GM12878 (cell line): Measurements from ENCODE around the gene PRR16. TPM values are rescaled to one million over a fixed set of nuclear protein-coding genes. Genes with fewer than 3 reads are reported as not detected.

Experiments
- ATAC-seq: fragments of 200-7000 bp; cut with Tn5 transposase; 3 replicates; pipeline ENCODE4 v1.9.1; 2020; ENCODE audit warnings: mild to moderate bottlenecking, moderate library complexity
- BruUV-seq: library from RNA; stranded (reverse); fragments of 400-500 nt; replicated peaks from 2 replicates; lab custom pipeline; 2021; lab: Mats Ljungman, UMichigan
- CTCF ChIA-PET: fragments of 300-600 bp; sonication (Branson Sonifier 250); formaldehyde crosslinking; extraction: SDS; loops from one replicate; lab custom pipeline; 2021; ENCODE audit warnings: inconsistent platforms; lab: Yijun Ruan, JAX
- POLR2A ChIA-PET: fragments of 350-600 bp; formaldehyde crosslinking; extraction: SDS; loops from one replicate; lab custom pipeline; 2021; ENCODE audit warnings: inconsistent platforms; lab: Charles Lee
- RAD21 ChIA-PET: fragments of 300-600 bp; sonication (Branson Sonifier 250); formaldehyde crosslinking; loops from one replicate; lab custom pipeline; 2023; ENCODE audit warnings: antibody characterized with exemption; ENCODE audit not compliant: unreplicated experiment; lab: Charles Lee
- SMC1A ChIA-PET: fragments of 300-600 bp; sonication (Branson Sonifier 250); formaldehyde crosslinking; loops from one replicate; lab custom pipeline; 2023; ENCODE audit not compliant: unreplicated experiment, uncharacterized antibody; lab: Charles Lee
- DNase-seq: peaks from one replicate; pipeline ENCODE4 v3.0.0-alpha.2; 2011; ENCODE audit warnings: low read depth, low spot score
- FAIRE-seq: peaks from 3 replicates; lab custom pipeline; 2011; peaks lifted over from hg19 to GRCh38; lab: Jason Lieb, UNC
- H2AFZ ChIP-seq: 2 replicates; pipeline ENCODE4 v1.6.0; 2011; ENCODE audit warnings: low read depth, low read length, control low read depth; ENCODE audit not compliant: control insufficient read depth
- H3K27ac ChIP-seq: 2 replicates; pipeline ENCODE4 v1.5.1; 2011; ENCODE audit warnings: control low read depth; ENCODE audit not compliant: control insufficient read depth, insufficient read depth
- H3K27me3 ChIP-seq, 2 experiments: replicated peaks in 1 of 2; 2 replicates each; pipeline versions ENCODE4 v1.6.0 to v1.6.1; 2011; ENCODE audit warnings: low read length in 1 of 2; ENCODE audit not compliant: control insufficient read depth in 2 of 2, insufficient read depth in 2 of 2
- H3K36me3 ChIP-seq, 2 experiments: 2 replicates each; pipeline ENCODE4 v1.5.1; 2011; ENCODE audit warnings: low read length in 1 of 2; ENCODE audit not compliant: control insufficient read depth in 2 of 2, insufficient read depth in 2 of 2
- H3K4me1 ChIP-seq: 2 replicates; pipeline ENCODE4 v1.6.1; 2011; ENCODE audit warnings: mild to moderate bottlenecking, low read length, moderate library complexity, mixed read lengths; ENCODE audit not compliant: control insufficient read depth, insufficient read depth
- H3K4me2 ChIP-seq: 2 replicates; pipeline ENCODE4 v1.6.0; 2011; ENCODE audit warnings: control low read depth; ENCODE audit not compliant: control insufficient read depth, insufficient read depth
- H3K4me3 ChIP-seq: fragments of 200-600 bp; sonication (generic); 2 replicates; pipeline ENCODE4 v1.5.1; 2016
- H3K79me2 ChIP-seq: 2 replicates; pipeline ENCODE4 v1.6.0; 2011; ENCODE audit warnings: low read length; ENCODE audit not compliant: control insufficient read depth, insufficient read depth
- H3K9ac ChIP-seq: 2 replicates; pipeline ENCODE4 v1.8.0; 2011; ENCODE audit warnings: low read length, control low read depth, mixed read lengths; ENCODE audit not compliant: control insufficient read depth, insufficient read depth
- H3K9me3 ChIP-seq: replicated peaks from 3 replicates; pipeline ENCODE4 v1.5.1; 2011; ENCODE audit warnings: mild to moderate bottlenecking, low read length; ENCODE audit not compliant: control insufficient read depth, insufficient read depth
- H4K20me1 ChIP-seq: 2 replicates; pipeline ENCODE4 v1.6.0; 2011; ENCODE audit not compliant: control insufficient read depth, insufficient read depth
- CBX5 ChIP-seq: sonication (generic); IDR thresholded peaks from 2 replicates; pipeline ENCODE4 v1.6.1; 2016; ENCODE audit warnings: low read depth, moderate library complexity, mild to moderate bottlenecking, inconsistent platforms
- CHD2 ChIP-seq: IDR thresholded peaks from 2 replicates; pipeline ENCODE4 v1.6.1; 2011; ENCODE audit warnings: low read depth, low read length, improper control_type of control experiment, borderline replicate concordance
- CREM ChIP-seq: IDR thresholded peaks from 2 replicates; pipeline ENCODE4 v1.6.1; 2014; ENCODE audit warnings: antibody characterized with exemption, low read depth
- ELK1 ChIP-seq: IDR thresholded peaks from 2 replicates; pipeline ENCODE4 v1.6.1; 2012; ENCODE audit warnings: low read depth, low read length, improper control_type of control experiment
- EP300 ChIP-seq, 2 experiments: fragments of 150-350 bp in 1 of 2; IDR thresholded peaks; 2 replicates each; pipeline ENCODE4 v1.6.1; 2011 to 2012; ENCODE audit warnings: low read depth in 2 of 2, low read length in 2 of 2, borderline replicate concordance in 1 of 2, improper control_type of control experiment in 1 of 2, inconsistent platforms in 1 of 2; ENCODE audit not compliant: control insufficient read depth in 1 of 2
- FOXK2 ChIP-seq: fragments of 450-650 bp; IDR thresholded peaks from 2 replicates; pipeline ENCODE4 v1.6.1; 2017; ENCODE audit warnings: mild to moderate bottlenecking, moderate library complexity
- FOXM1 ChIP-seq: IDR thresholded peaks from 2 replicates; pipeline ENCODE4 v1.6.1; 2012; ENCODE audit warnings: low read depth, mild to moderate bottlenecking, inconsistent platforms, low read length, moderate library complexity
- IKZF1 ChIP-seq: fragments of 450-650 bp; conservative IDR thresholded peaks from 2 replicates; pipeline ENCODE4 v1.6.1; 2017; ENCODE audit warnings: antibody characterized with exemption, mild to moderate bottlenecking
- RFX5 ChIP-seq: IDR thresholded peaks from 2 replicates; pipeline ENCODE4 v1.6.1; 2011; ENCODE audit warnings: low read depth, low read length, improper control_type of control experiment
- SRF ChIP-seq, 2 experiments: IDR thresholded peaks; 2 replicates each; pipeline ENCODE4 v1.6.1; 2011; ENCODE audit warnings: low read depth in 2 of 2, low read length in 2 of 2, mild to moderate bottlenecking in 1 of 2, moderate library complexity in 1 of 2
- SUZ12 ChIP-seq: fragments of 200-600 bp; sonication (generic); IDR thresholded peaks from one replicate; pipeline ENCODE4 v1.6.1; 2018; ENCODE audit warnings: antibody characterized with exemption, mild to moderate bottlenecking; ENCODE audit not compliant: unreplicated experiment
- TAF1 ChIP-seq: IDR thresholded peaks from 2 replicates; pipeline ENCODE4 v1.6.1; 2011; ENCODE audit warnings: mild to moderate bottlenecking, low read depth, low read length, borderline replicate concordance
- TARDBP ChIP-seq: IDR thresholded peaks from 2 replicates; pipeline ENCODE4 v1.6.1; 2016; ENCODE audit warnings: borderline replicate concordance
- USF2 ChIP-seq: IDR thresholded peaks from 2 replicates; pipeline ENCODE4 v1.6.1; 2011; ENCODE audit warnings: low read depth, low read length, improper control_type of control experiment, borderline replicate concordance
- ZBTB33 ChIP-seq: fragments of 450-650 bp; IDR thresholded peaks from 2 replicates; pipeline ENCODE4 v1.6.1; 2017; ENCODE audit warnings: mild to moderate bottlenecking
- WGBS: methylation state at CpG from one replicate; pipeline ENCODE4 v1.1.6; 2016; ENCODE audit warnings: low lambda C conversion rate; ENCODE audit not compliant: insufficient replicate concordance, insufficient coverage; ENCODE audit errors: missing lambda C conversion rate; 5-methylcytosine and 5-hydroxymethylcytosine counted together
- in situ Hi-C: fragments of 300-500 bp; cut with MboI; formaldehyde crosslinking; loops from 9 replicates; pipeline ENCODE4 v1.14.3; 2018; ENCODE audit warnings: mixed read lengths
- intact Hi-C: fragments of 100-400 bp; cut with micrococcal nuclease; formaldehyde crosslinking; loops from one replicate; pipeline ENCODE4 v1.14.2; 2022; ENCODE audit not compliant: unreplicated experiment
- polyA plus RNA-seq, 11 experiments: library from polyadenylated mRNA; depleted of rRNA in 4 of 11; unstranded in 6 of 11; stranded (reverse) in 5 of 11; fragments of >200 nt; fragmentation: Nextera tagmentation in 4 of 11; fragmentation: Illumina TruSeq in 1 of 11; extraction: Ambion mirVana in 4 of 11; extraction: Trizol in 1 of 11; gene quantifications; 1 replicate in 1 of 11; 2 replicates in 10 of 11; pipeline versions ENCODE4 v1.2.1 to v1.2.3, GENCODE V29; 2011 to 2016; ENCODE audit warnings: inconsistent platforms in 2 of 11, missing spikeins in 2 of 11, low read depth in 1 of 11
- total RNA-seq, 4 experiments: library from RNA; depleted of rRNA in 3 of 4; stranded (reverse); fragments of >200 nt in 3 of 4; fragmentation: Illumina TruSeq in 1 of 4; extraction: Trizol in 1 of 4; gene quantifications; 2 replicates each; pipeline versions ENCODE4 v1.2.1 to v1.2.3, GENCODE V29; 2013 to 2021

PRR16 gene
- total and polyA plus RNA-seq, 10 of the 15 experiments (the other 5 are each of a cell fraction or from before 2014, with no cell fraction given): not detected

- ChIA-PET POLR2A (no interaction called here), SMC1A (no interaction called here), CTCF (no interaction called here)
- H3K27me3 ChIP-seq: no peaks in the 10 kb centered on the region
- ATAC-seq (no peak), FAIRE-seq (no peak), DNase-seq (no peak)
- H3K9ac ChIP-seq: no peak overlapping the region
- no TSS peak for BruUV-seq
- H3K4me2 ChIP-seq: no peak overlapping the region
- in situ Hi-C loops (loop anchor here (25.0 kb wide), 2 partner anchors 1186 to 1486 kb away; partner anchors contain the start of gene DTWD2), intact Hi-C loops (no loop called here)
- no peak overlapping the region for H2AFZ ChIP-seq
- no peaks in the 10 kb centered on the region for H3K36me3 ChIP-seq
- H3K79me2 ChIP-seq: no peaks in the 10 kb centered on the region
- no peaks in the 10 kb centered on the region for H3K4me1 ChIP-seq
- TF ChIP-seq CBX5 (no peak), IKZF1 (no peak)
- TF ChIP-seq, all 136 proteins: peak for 0
- Histone ChIP-seq H3K9me3 (no peaks in the 10 kb centered on the region), H3K4me3 (no peak overlapping the region), H4K20me1 (no peaks in the 10 kb centered on the region), H3K27ac (no peak overlapping the region)
- RAD21 ChIA-PET: no interaction called here
- WGBS: 3% methylated on average over 2 of the region's 2 CpGs
Observed at GRCh38 chr5:120473332-120473731, 9.2 kb downstream of the PRR16 start.

GRCh38 chr5:120476063-120476462, 12.0 kb downstream of the PRR16 start:
- no peaks in the 10 kb centered on the region for H3K9me3 ChIP-seq
- H2AFZ ChIP-seq: no peak overlapping the region
- H3K9ac ChIP-seq: no peak overlapping the region
- H3K4me2 ChIP-seq: no peak overlapping the region
- H3K36me3 ChIP-seq: no peaks in the 10 kb centered on the region
- DNase-seq (no peak), FAIRE-seq (no peak), ATAC-seq (no peak)
- no peaks in the 10 kb centered on the region for H3K4me1 ChIP-seq
- H3K27me3 ChIP-seq: no peaks in the 10 kb centered on the region; a peak in 1 of 4 replicates
- ChIA-PET SMC1A (no interaction called here), CTCF (interaction anchor here (0.6 kb wide), 1 partner anchor 152 kb away, joined by 3 read pairs; no protein-coding TSS in a partner anchor), RAD21 (no interaction called here), POLR2A (no interaction called here)
- H4K20me1 ChIP-seq: no peaks in the 10 kb centered on the region
- in situ Hi-C loops (no loop called here), intact Hi-C loops (no loop called here)
- no peak overlapping the region for H3K27ac ChIP-seq
- no peak overlapping the region for H3K4me3 ChIP-seq
- BruUV-seq: no TSS peak
- H3K79me2 ChIP-seq: no peaks in the 10 kb centered on the region
- WGBS: 76% methylated on average over 1 of the region's 1 CpG
- TF ChIP-seq RFX5: no peak
- TF ChIP-seq SUZ12: no peak
- TF ChIP-seq EP300 (IDR thresholded peaks at IDR 0.05; ENCODE audit: borderline replicate concordance in 1 of 2, control insufficient read depth in 1 of 2, low read depth in 2 of 2, low read length in 2 of 2): no peak
- TF ChIP-seq USF2: no peak
- no peak for TF ChIP-seq TARDBP
- no peak for TF ChIP-seq ZBTB33
- no peak for TF ChIP-seq SRF (IDR thresholded peaks at IDR 0.05; ENCODE audit: low read depth in 2 of 2, low read length in 2 of 2)
- no peak for TF ChIP-seq ELK1
- TF ChIP-seq CHD2: no peak
- no peak for TF ChIP-seq IKZF1
- TF ChIP-seq TAF1: no peak
- TF ChIP-seq CREM: no peak
- no peak for TF ChIP-seq FOXK2
- no peak for TF ChIP-seq FOXM1
